AG08395 (cell line): ENCODE results near the gene SOAT1.

Experiments
- DNase-seq: peaks from one replicate; pipeline ENCODE4 v3.0.0; 2012; ENCODE audit warnings: mixed read lengths, low spot score

Gene SOAT1

DNA sequence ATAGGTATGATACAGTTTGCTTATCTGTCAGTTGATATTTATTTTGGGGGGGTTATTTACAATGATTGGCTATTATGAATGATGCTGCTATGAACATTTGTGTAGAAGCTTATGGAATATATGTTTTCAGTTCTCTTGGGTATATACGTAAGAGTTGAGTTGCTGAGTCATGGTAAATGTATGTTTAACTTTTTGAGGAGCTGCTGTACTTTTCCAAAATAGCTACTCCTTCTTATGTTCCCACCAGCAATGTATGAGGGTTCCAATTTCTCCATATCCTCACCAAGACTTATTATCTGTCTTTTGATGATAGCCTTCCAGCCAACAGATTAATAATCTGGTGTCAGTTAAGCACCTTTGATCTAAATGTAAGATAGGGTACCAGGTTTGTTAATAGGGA lies 11.9 kb downstream of the SOAT1 start:
- DNase-seq, result no peak

DNA sequence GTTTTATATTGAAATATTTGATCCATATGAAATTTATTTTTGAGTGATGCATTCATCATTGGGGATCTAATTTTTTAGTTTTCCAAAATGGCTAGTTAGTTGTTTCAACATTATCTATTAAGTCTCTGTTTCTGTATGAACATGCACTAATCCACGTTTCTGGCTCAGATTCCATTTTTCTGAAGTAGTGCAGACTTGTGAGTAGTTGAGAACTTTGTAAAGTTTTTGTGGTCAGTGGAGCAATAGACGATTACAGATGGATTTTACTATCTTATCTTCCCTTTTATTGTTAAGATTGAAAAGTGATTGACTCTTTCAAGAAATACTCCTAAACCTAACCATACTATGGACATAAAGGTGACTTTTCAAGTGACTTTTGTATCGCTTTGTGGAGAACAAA lies 16.7 kb downstream of the SOAT1 start:
- peak; percentile 38 for DNase-seq

DNA sequence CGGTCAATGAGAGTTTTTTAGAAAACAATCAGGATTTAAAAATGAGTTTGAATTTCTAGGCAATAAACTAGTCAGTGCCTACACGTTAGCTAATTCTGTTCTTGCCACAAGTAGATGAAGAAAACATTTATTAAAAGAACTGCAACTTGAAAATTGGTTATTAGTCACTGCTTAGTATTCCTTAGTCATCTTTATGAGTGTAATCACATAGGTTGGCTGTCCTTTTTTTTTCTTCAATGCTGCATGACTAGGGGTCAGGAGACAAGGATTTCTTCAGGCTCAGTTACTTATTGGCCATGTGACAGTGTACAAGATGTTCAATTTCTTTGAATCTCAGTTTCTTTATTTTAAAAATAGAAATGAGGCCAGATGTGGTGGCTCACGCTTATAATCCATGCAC lies 17.1 kb downstream of the SOAT1 start:
- peak; percentile 87 for DNase-seq

GRCh38 chr1:179311149-179311700 lies 17.6 kb downstream of the SOAT1 start:
- no peak for DNase-seq

DNA sequence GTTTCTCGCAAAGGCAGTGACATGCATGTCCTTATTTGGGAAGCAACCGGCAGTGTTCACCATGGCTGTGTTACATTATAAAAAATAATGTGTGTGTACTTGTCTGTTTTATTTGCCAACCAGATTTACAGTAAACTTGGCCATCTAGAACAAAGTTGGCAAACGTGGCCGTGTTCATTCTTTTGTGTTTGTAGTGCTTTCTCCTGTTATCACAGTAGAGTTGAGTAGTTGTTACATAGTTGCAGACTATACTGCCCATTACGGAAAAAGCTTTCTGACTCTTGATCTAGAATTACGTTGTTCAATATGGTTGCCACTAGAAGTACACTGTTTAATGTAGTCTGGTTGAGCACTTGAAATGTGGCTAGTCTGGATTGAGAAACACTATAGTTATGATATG lies 19.4 kb downstream of the SOAT1 start:
- no peak for DNase-seq

DNA sequence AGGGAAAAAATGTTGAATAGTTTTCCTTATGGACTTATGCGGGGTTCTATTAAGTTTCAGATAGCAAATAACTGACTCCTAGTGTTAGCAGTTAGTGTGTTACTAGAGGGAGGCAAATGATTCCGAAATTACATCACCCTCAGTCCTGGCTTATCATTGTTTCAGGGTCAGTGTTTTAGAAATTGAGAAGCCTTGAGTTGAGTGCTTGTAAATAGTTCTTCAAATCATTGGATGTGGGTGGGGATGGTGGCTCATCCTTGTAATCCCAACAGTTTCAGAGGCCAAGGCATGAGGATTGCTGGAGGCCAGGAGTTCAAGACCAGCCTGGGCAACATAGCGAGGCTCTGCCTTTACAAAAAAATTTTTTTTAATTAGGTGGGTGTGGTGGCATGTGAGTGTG lies 21.3 kb downstream of the SOAT1 start:
- DNase-seq, result no peak

DNA sequence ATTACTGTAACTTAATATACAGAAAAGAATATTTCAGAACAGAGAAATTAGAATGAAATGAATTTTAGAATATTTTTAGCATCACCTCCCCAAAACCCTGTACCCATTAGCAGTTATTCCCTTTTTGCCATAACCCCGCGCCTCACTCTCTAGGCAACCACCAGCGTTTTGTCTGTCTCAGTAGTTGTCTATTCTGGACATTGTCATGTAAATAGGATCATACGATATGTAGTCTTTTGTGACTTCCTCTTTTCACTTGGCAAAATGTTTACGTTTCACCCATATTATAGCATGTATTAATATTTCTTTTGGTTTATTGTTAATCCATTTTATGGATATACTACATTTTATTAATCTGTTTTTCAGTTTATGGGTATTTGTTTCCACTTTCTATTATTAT lies 24.9 kb downstream of the SOAT1 start:
- DNase-seq, result no peak

GRCh38 chr1:179321533-179322216 lies 28.1 kb downstream of the SOAT1 start:
- DNase-seq, result no peak

GRCh38 chr1:179322557-179322956 lies 29.0 kb downstream of the SOAT1 start:
- no peak for DNase-seq

GRCh38 chr1:179323436-179323835 lies 29.8 kb downstream of the SOAT1 start:
- DNase-seq, result no peak

- DNase-seq, result no peak
Observed at GRCh38 chr1:179325836-179326235, 32.2 kb downstream of the SOAT1 start.

- DNase-seq, result no peak
Observed at GRCh38 chr1:179326746-179327145, 33.1 kb downstream of the SOAT1 start.

DNA sequence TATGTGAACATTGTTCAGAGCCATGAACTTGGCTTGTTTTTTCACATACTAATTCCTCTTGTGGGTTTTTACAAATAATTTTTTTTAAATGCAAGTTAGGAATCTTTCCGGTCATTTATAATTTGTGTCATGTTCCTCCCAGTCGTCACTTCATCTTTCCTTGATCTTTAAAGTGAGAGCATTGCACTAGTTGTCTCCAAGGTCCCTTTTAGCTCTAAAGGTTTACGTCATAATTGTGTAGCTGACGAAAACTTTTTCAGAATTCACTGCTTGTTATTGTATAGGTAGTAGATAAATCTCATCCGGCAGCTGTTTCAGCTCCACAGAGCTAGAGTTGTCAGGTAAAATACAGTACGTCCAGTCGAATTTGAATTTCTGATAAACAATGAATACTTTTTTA lies 33.6 kb downstream of the SOAT1 start:
- DNase-seq, result no peak

- no peak for DNase-seq
Observed at GRCh38 chr1:179327679-179328078, 34.1 kb downstream of the SOAT1 start.

DNA sequence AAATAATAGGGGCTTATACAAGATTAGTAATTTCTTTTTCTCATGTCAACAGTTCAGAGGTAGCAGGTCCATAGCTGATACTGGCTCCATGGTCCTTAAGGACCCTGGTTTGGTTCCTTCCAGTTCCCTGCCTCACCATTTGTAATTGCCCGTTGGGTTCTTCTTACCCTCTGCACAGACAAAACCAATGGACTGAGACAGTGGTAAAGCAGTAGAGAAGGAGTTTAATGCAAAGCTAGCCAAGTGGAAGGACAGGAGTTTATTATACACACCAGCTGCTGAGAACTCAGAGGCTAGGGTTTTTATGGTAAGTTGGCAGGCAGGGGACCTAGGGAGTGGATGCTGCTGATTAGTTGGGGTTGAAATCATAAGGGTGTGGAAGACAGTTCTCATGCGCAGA lies 36.3 kb downstream of the SOAT1 start:
- DNase-seq, result no peak

GRCh38 chr1:179334440-179334839 lies 40.8 kb downstream of the SOAT1 start:
- no peak for DNase-seq

DNA sequence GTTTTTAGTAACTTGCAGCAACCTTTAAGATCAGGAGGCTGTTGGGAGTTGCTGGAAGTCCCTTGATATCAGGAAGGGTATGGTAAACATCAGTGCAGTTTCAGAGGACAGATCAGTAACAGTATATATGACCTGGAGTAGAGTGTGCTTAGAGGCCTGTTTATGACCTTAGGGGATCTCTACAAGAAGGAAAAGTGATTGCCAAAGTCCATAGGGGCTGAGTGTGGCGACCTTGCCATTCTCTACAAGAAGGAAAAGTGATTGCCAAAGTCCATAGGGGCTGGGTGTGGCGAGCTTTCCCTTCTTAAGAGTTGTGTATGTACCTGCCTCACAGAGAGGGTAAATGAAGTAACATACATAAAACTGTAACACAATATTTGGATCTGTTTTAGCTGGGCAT lies 43.7 kb downstream of the SOAT1 start:
- no peak for DNase-seq

DNA sequence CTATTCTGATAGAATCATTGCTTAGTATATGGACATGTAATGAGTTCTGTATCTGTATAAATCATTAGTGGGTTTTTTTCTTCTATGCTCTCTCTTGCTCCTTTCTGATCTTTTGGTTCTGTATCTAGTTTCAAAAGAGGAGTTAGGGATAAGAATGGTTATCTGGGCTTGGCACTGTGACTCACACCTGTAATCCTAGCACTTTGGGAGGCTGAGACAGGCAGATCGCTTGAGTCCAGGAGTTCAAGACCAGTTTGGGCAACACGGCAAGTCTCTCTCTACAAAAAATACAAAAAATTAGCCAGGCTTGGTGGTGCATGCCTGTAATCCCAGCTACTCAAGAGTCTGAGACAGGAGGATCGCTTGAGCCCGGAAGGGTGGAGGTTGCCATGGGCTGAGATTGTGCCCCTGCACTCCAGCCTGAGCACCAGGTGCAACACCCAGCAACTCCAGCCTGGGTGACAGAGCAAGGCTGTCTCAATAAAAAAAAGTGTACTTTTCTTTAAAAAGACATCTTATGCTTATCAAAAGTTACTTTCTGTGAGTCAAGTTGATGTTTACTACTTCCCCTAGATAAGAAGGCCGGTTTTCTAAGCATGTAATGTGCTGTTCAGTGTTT lies 44.5 kb downstream of the SOAT1 start:
- DNase-seq, result no peak

GRCh38 chr1:179340918-179341317 lies 47.3 kb downstream of the SOAT1 start:
- no peak for DNase-seq

- DNase-seq, result no peak
Observed at GRCh38 chr1:179341943-179342547, 48.4 kb downstream of the SOAT1 start.

DNA sequence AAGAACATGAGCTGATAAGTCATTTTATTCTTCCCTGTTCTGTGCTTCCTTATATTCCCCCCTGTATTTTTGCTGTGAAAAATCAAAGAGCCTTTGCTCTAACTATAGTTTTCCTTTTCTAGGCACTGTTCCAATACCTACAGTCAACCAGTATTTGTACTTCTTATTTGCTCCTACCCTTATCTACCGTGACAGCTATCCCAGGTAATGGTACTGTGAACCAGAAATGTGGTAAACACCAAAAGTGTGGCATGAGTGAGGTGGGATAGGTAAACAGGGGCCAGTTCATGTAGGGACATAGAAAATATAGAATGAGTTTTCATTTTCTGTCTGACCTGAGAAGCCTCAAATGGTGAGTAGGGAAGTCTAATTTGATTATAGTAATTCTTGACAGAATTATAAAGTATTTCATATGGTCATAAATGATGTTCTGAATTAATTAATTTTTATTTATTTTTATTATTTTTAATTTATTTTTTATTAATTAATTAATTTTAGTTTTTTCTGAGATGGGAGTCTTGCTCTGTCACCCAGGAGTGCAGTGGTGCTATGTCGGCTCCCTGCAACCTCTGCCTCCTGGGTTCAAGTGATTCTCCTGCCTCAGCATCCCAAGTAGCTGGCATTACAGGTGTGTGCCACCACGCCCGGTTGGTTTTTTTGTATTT lies 49.3 kb downstream of the SOAT1 start:
- no peak for DNase-seq

GRCh38 chr1:179351281-179351680 lies 57.7 kb downstream of the SOAT1 start:
- no peak for DNase-seq

GRCh38 chr1:179352236-179352635 lies 58.6 kb downstream of the SOAT1 start:
- no peak for DNase-seq
